ENCODE data around the gene PLSCR3. TPM values are rescaled to one million over a fixed set of nuclear protein-coding genes. Genes with fewer than 3 reads are reported as not detected.

Gene PLSCR3
- total RNA-seq, 4 donors from 2014 or later = 0.77 to 42.6 (median 17.6) TPM

DNA sequence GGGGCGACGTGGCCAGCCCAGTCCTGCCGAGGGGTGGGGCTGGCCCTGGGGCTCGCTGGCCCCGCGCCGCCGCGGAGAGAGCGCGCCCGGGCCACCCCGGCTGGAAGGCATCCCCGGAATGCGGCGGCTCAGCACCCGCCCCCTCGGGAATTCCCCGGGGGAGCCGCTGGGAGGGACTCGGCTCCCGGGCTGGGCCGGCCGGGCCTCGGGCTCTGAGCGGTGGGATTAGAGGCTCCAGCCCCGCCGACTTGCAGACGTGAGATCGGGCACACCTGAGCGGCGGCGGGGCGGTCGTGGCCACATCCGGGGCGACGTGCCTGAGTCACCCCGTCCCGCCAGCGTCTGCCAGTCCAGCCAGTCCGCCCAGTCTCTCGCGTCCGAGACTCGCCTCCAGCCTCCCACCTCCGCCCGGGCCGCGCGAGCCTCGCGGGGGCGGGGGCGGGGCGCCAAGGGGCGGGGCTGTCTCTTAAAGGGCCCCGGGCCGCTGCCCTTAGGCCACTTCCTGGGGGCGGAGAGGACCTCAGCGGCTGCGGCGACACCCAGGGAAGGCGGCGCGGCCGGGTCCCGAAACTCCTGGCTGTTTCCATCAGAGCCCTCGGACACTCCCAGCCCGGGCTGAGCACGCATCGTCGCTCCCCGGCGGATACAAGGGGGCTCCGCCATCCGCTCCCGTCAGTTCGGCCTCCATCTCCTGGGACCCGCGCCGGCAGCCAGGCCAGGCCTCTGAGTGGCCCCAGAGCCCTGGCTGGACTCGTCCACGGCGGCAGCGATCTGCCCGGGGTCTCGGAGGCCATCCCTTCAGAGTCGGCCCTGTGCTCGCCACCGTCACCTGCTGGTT lies 42.4 kb downstream of the PLSCR3 start, which contains the start of gene KCTD11:
TSS of gene KCTD11 (plus strand) at position 498 of the 838 bp plus-strand sequence.
- no peaks in the 10 kb centered on the region for H3K36me3 ChIP-seq
- TF ChIP-seq, protein P1, sequence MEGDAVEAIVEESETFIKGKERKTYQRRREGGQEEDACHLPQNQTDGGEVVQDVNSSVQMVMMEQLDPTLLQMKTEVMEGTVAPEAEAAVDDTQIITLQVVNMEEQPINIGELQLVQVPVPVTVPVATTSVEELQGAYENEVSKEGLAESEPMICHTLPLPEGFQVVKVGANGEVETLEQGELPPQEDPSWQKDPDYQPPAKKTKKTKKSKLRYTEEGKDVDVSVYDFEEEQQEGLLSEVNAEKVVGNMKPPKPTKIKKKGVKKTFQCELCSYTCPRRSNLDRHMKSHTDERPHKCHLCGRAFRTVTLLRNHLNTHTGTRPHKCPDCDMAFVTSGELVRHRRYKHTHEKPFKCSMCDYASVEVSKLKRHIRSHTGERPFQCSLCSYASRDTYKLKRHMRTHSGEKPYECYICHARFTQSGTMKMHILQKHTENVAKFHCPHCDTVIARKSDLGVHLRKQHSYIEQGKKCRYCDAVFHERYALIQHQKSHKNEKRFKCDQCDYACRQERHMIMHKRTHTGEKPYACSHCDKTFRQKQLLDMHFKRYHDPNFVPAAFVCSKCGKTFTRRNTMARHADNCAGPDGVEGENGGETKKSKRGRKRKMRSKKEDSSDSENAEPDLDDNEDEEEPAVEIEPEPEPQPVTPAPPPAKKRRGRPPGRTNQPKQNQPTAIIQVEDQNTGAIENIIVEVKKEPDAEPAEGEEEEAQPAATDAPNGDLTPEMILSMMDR (IDR thresholded peaks at IDR 0.05) = peak in 2 of 4 experiments; percentile 41 to 55
- peak; percentile 19 to 65 for TF ChIP-seq POLR2A (IDR thresholded peaks at IDR 0.05)
- DNase-seq = peak; percentile 88 to 93
- H3K9me3 ChIP-seq = no peaks in the 10 kb centered on the region
- peaks cover 0 to 8% of the 10 kb centered on the region in 2 donors for H3K4me1 ChIP-seq
- no peaks in the 10 kb centered on the region for H3K27me3 ChIP-seq
- peak within 1 kb of the TSS; percentile 76 to 97 for H3K4me3 ChIP-seq
- intact Hi-C loops (cut with DNase I; ENCODE audit: low total_unique reads) = loop anchor here (10.0 kb wide), 1 partner anchor 233 kb away; the partner anchor contains the start of gene MPDU1
- H3K27ac ChIP-seq = peak within 1 kb of the TSS; percentile 95 to 97

DNA sequence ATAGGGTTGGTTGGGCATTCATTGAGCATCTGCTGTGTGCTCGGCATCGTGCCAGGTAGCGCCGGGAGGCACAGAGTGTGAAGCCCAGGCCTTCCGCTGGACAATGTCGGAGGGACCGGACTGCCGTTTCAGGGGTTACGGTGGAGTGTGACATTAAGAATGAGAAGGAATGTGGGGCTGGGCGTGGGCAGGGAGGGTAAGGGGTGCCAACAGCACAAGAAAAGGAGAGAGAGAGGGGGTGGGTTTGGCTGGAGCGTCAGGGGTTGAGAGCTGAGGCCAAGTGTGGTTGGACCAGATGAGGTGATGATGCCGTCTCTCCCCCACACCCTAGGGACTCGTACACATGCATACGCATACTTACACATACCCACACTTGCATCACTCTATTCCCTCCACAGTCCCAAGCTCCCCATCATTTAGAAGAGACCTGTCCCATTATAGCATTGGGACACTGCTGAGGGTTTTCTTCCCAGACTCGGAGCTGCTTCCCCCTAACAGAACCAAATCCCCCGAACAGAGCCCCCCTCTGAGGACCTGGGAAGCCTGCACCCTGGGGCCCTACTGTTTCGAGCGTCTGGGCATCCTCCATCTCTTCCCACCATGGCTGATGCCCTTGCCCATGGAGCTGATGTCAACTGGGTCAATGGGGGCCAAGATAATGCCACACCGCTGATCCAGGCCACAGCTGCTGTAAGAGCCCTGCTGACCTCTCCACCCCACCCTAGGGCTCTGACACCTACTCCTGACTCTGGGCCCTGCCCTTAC lies 45.7 kb downstream of the PLSCR3 start:
- TF ChIP-seq, protein P1 (IDR thresholded peaks at IDR 0.05) = no peak
- TF ChIP-seq POLR2A (IDR thresholded peaks at IDR 0.05) = no peak
- intact Hi-C loops (cut with DNase I; ENCODE audit: low total_unique reads) = no loop called here

DNA sequence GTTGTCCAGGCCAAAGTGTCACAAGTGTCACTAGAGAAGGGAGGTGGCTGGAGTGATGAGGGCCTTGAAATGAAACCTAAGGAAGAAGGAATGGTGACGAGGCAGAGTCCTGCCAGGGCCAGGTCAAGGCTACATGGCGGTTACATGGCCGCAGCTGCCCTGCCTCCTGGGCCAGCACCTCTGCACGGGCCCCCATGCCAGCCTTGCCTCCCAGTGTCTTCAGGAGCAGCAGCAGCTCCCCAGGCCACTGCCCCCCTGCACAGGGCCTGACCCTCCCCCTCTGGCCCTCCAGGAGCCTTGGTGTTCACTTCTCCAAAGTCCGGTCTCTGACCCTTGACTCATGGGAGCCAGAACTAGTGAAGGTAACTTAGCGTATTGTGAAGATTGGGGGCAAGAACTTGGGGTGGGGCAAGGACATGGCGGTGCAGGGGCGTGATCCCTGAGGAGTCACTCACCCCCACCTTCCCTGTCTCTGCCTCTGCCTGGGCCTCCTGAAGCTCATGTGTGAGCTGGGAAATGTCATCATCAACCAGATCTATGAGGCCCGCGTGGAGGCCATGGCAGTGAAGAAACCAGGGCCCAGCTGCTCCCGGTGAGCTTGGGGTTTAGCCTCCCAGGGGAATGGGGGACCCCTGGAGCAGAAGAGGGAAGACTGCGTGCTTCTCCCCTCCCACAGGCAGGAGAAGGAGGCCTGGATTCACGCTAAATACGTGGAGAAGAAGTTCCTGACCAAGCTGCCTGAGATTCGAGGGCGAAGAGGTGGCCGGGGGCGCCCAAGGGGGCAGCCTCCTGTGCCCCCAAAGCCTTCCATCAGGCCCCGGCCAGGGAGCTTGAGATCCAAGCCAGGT lies 46.5 kb downstream of the PLSCR3 start:
- Histone ChIP-seq H3K36me3 (no peaks in the 10 kb centered on the region), H3K4me1 (peaks cover 0 to 2% of the 10 kb centered on the region in 2 donors), H3K27me3 (no peaks in the 10 kb centered on the region), H3K27ac (peak overlapping the region in 1 of 2 donors; percentile 95), H3K4me3 (no peak overlapping the region), H3K9me3 (no peaks in the 10 kb centered on the region)
- DNase-seq = no peak
- intact Hi-C loops (cut with DNase I; ENCODE audit: low total_unique reads) = no loop called here
- TF ChIP-seq, protein P1 (IDR thresholded peaks at IDR 0.05) = no peak
- TF ChIP-seq POLR2A (IDR thresholded peaks at IDR 0.05) = no peak

More for the DNA sequence above, 45.7 kb downstream of the PLSCR3 start:
- H3K36me3 ChIP-seq = no peaks in the 10 kb centered on the region
- no peaks in the 10 kb centered on the region for H3K9me3 ChIP-seq
- H3K4me3 ChIP-seq = no peak overlapping the region
- H3K27me3 ChIP-seq = no peaks in the 10 kb centered on the region
- peaks cover 0 to 8% of the 10 kb centered on the region in 2 donors for H3K4me1 ChIP-seq
- no peak for DNase-seq
- H3K27ac ChIP-seq = peak overlapping the region in 1 of 2 donors; percentile 95

DNA sequence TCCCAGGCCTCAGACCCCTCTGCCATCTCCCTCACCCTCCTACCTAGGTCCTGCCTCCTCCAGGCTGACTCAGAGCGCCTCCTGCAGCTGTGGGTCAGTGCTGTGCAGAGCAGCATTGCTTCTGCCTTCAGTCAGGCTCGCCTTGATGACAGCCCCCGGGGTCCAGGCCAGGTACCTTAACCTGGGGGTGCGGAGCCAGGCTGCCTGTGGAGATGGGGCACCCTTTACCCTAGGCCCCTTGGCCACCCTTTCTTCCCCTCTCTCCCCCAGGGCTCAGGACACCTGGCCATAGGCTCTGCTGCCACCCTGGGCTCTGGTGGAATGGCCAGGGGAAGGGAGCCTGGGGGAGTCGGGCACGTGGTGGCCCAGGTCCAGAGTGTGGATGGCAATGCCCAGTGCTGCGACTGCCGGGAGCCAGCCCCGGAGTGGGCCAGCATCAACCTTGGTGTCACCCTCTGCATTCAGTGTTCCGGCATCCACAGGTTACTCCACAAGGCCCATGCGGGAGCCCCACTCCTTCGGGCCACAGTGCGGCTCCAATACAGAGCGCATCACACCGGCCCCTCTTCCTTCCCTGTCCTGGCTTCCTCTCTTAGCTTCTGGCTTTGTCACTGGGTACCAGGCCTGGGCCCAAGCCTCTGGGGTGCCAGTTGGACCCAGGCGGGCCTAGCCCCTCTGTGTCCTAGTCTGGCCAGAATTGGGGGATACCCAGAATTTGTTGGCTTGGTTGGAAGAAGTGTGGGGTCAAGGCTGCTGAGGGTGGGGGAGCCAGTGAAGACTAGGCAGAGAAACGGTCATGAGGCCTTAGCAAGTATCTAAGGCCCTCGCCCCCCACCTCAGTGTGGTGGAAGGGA lies 47.3 kb downstream of the PLSCR3 start:
- intact Hi-C loops (cut with DNase I; ENCODE audit: low total_unique reads) = no loop called here
- H3K9me3 ChIP-seq = no peaks in the 10 kb centered on the region
- H3K27me3 ChIP-seq = no peaks in the 10 kb centered on the region
- H3K36me3 ChIP-seq = no peaks in the 10 kb centered on the region
- no peaks in the 10 kb centered on the region for H3K4me1 ChIP-seq
- H3K27ac ChIP-seq = no peak overlapping the region
- H3K4me3 ChIP-seq = no peak overlapping the region
- TF ChIP-seq, protein P1 (IDR thresholded peaks at IDR 0.05) = no peak
- TF ChIP-seq POLR2A (IDR thresholded peaks at IDR 0.05) = no peak
- DNase-seq = no peak

All from uterus (tissue), 4 donors.